T-cell (primary cell): Measurements from ENCODE around the gene P2RY12. TPM values are rescaled to one million over a fixed set of nuclear protein-coding genes. Genes with fewer than 3 reads are reported as not detected.

Experiments
- ATAC-seq, 4 experiments: fragments of 200-7000 bp in 3 of 4; fragments of 150-1000 bp in 1 of 4; cut with Tn5 transposase; replicated peaks in 1 of 4; 1 replicate in 3 of 4; 2 replicates in 1 of 4; pipeline ENCODE4 v1.10.0; 2021; ENCODE audit warnings: moderate library complexity in 3 of 4, mild to moderate bottlenecking in 2 of 4, moderate number of reproducible peaks in 1 of 4
- CTCF ChIA-PET, 2 donors: fragments of 300-600 bp; sonication (Branson Sonifier 250); formaldehyde crosslinking; loops; one replicate each; lab custom pipeline; 2022; ENCODE audit warnings: antibody characterized with exemption in 2 of 2; lab: Charles Lee
- POLR2A ChIA-PET, 2 donors: fragments of 300-600 bp; sonication (Branson Sonifier 250); formaldehyde crosslinking; loops; one replicate each; lab custom pipeline; 2022; ENCODE audit warnings: antibody characterized with exemption in 2 of 2; lab: Charles Lee
- DNase-seq, 35 experiments: peaks; one replicate each; pipeline versions ENCODE4 v3.0.0 to v3.0.0-alpha.2; 2013 to 2023
- H3K27ac ChIP-seq: one replicate; pipeline ENCODE4 v1.5.1; 2013; ENCODE audit warnings: low read length
- H3K27me3 ChIP-seq, 2 experiments: replicated peaks in 1 of 2; 1 replicate in 1 of 2; 2 replicates in 1 of 2; pipeline versions ENCODE4 v1.6.1 to v1.7.0; 2013; ENCODE audit warnings: low read length in 1 of 2, mixed read lengths in 1 of 2; ENCODE audit not compliant: control insufficient read depth in 2 of 2, insufficient read depth in 2 of 2; ENCODE audit errors: extremely low read depth in 1 of 2
- H3K36me3 ChIP-seq, 2 donors: 1 replicate in 1 of 2; 2 replicates in 1 of 2; pipeline versions ENCODE4 v1.6.1 to v1.7.0; 2013; ENCODE audit warnings: low read length in 1 of 2; ENCODE audit not compliant: control insufficient read depth in 2 of 2, insufficient read depth in 1 of 2; ENCODE audit errors: extremely low read depth in 1 of 2
- H3K4me1 ChIP-seq, 2 experiments: 1 replicate in 1 of 2; 2 replicates in 1 of 2; pipeline versions ENCODE4 v1.6.1 to v1.7.0; 2013; ENCODE audit warnings: low read length in 2 of 2, mixed read lengths in 1 of 2; ENCODE audit not compliant: insufficient read depth in 2 of 2, control insufficient read depth in 1 of 2; ENCODE audit errors: extremely low read depth in 1 of 2
- H3K4me3 ChIP-seq, 2 donors: 1 replicate in 1 of 2; 2 replicates in 1 of 2; pipeline versions ENCODE4 v1.5.1 to v1.7.0; 2013; ENCODE audit warnings: mild to moderate bottlenecking in 2 of 2, low read length in 1 of 2, moderate library complexity in 1 of 2; ENCODE audit not compliant: control insufficient read depth in 1 of 2; ENCODE audit errors: extremely low read depth in 1 of 2
- H3K9me3 ChIP-seq: 2 replicates; pipeline ENCODE4 v1.7.0; 2013
- H3K27ac Mint-ChIP-seq, 2 donors: one replicate each; pipeline ENCODE4 v1.8.0; 2020 to 2021; ENCODE audit warnings: mild to moderate bottlenecking in 2 of 2, mixed read lengths in 2 of 2
- H3K27me3 Mint-ChIP-seq, 2 donors: one replicate each; pipeline ENCODE4 v1.8.0; 2021 to 2022; ENCODE audit warnings: mixed read lengths in 2 of 2
- H3K36me3 Mint-ChIP-seq: one replicate; pipeline ENCODE4 v1.8.0; 2021; ENCODE audit warnings: mixed read lengths
- H3K4me1 Mint-ChIP-seq, 3 donors: one replicate each; pipeline ENCODE4 v1.8.0; 2020 to 2022; ENCODE audit warnings: mixed read lengths in 3 of 3, mild to moderate bottlenecking in 1 of 3
- H3K4me3 Mint-ChIP-seq, 3 donors: one replicate each; pipeline ENCODE4 v1.8.0; 2020 to 2022; ENCODE audit warnings: mild to moderate bottlenecking in 3 of 3, mixed read lengths in 3 of 3, moderate library complexity in 3 of 3
- H3K9me3 Mint-ChIP-seq, 3 donors: one replicate each; pipeline ENCODE4 v1.8.0; 2020 to 2022; ENCODE audit warnings: mixed read lengths in 3 of 3
- WGBS: methylation state at CpG from one replicate; pipeline ENCODE4 v1.1.5; 2013; ENCODE audit warnings: missing lambda C conversion rate; ENCODE audit not compliant: insufficient coverage; 5-methylcytosine and 5-hydroxymethylcytosine counted together
- total RNA-seq, 35 experiments: library from RNA in 6 of 35; stranded (reverse) in 6 of 35; fragments of 120-200 nt in 1 of 35; gene quantifications; one replicate each; pipeline versions ENCODE4 v1.2.1 to v1.2.4 and lab custom pipeline; 2013 to 2026

The P2RY12 gene
- total RNA-seq, 5 donors from 2014 or later (not counting 1 experiment from before 2014, with no cell fraction given): 0.51 TPM; not detected in 4

GRCh38 chr3:151425627-151426340 is 41.2 kb upstream of the P2RY12 start:
- H3K4me1 ChIP-seq: no peaks in the 10 kb centered on the region
- no peaks in the 10 kb centered on the region for H3K36me3 ChIP-seq
- POLR2A ChIA-PET: interaction anchor here in 1 of 2 donors (0.7 kb wide), 1 partner anchor 281 kb away, joined by 3 read pairs; no protein-coding TSS in a partner anchor
- WGBS: no CpG with 5 or more reads among the region's 4 CpGs
- Mint-ChIP-seq H3K27ac (no peak overlapping the region), H3K4me1 (no peaks in the 10 kb centered on the region), H3K27me3 (peaks cover 2% of the 10 kb centered on the region in 2 donors), H3K9me3 (peaks cover 0 to under 1% (median 0%) of the 10 kb centered on the region in 3 donors), H3K36me3 (no peaks in the 10 kb centered on the region), H3K4me3 (no peak overlapping the region)
- DNase-seq (no peak), ATAC-seq (no peak)
- H3K4me3 ChIP-seq: no peak overlapping the region
- H3K9me3 ChIP-seq: no peaks in the 10 kb centered on the region
- CTCF ChIA-PET: interaction anchor here in 1 of 2 donors (0.7 kb wide), 1 partner anchor 710 kb away, joined by 3 read pairs; no protein-coding TSS in a partner anchor
- H3K27me3 ChIP-seq: peaks cover 0 to 3% of the 10 kb centered on the region in 2 experiments
- H3K27ac ChIP-seq: no peak overlapping the region

GRCh38 chr3:151423091-151423490 is 38.5 kb upstream of the P2RY12 start:
- ChIA-PET CTCF (interaction anchor here in 1 of 2 donors (0.7 kb wide), 1 partner anchor 9 kb away, joined by 6 read pairs; no protein-coding TSS in a partner anchor), POLR2A (no interaction called here)
- Mint-ChIP-seq H3K4me3 (no peak overlapping the region), H3K9me3 (no peaks in the 10 kb centered on the region), H3K4me1 (no peaks in the 10 kb centered on the region), H3K27ac (no peak overlapping the region), H3K36me3 (no peaks in the 10 kb centered on the region), H3K27me3 (no peaks in the 10 kb centered on the region)
- ATAC-seq (no peak), DNase-seq (no peak)
- no peaks in the 10 kb centered on the region for H3K36me3 ChIP-seq
- no peaks in the 10 kb centered on the region for H3K9me3 ChIP-seq
- peaks cover 0 to 3% of the 10 kb centered on the region in 2 experiments for H3K27me3 ChIP-seq
- H3K4me1 ChIP-seq: no peaks in the 10 kb centered on the region
- no peak overlapping the region for H3K27ac ChIP-seq
- H3K4me3 ChIP-seq: no peak overlapping the region
- WGBS: no CpG with 5 or more reads among the region's 5 CpGs

- ChIA-PET CTCF (no interaction called here), POLR2A (no interaction called here)
- 90% methylated on average over 3 of the region's 4 CpGs for WGBS
- Histone ChIP-seq H3K9me3 (no peaks in the 10 kb centered on the region), H3K27me3 (peaks cover 0 to 3% of the 10 kb centered on the region in 2 experiments), H3K27ac (no peak overlapping the region), H3K36me3 (no peaks in the 10 kb centered on the region), H3K4me1 (no peaks in the 10 kb centered on the region), H3K4me3 (no peak overlapping the region)
- no peaks in the 10 kb centered on the region for H3K27me3 Mint-ChIP-seq
- H3K4me1 Mint-ChIP-seq: no peaks in the 10 kb centered on the region
- H3K36me3 Mint-ChIP-seq: no peaks in the 10 kb centered on the region
- ATAC-seq (no peak), DNase-seq (no peak)
- no peaks in the 10 kb centered on the region for H3K9me3 Mint-ChIP-seq
- H3K4me3 Mint-ChIP-seq: no peak overlapping the region
- no peak overlapping the region for H3K27ac Mint-ChIP-seq
Measured at GRCh38 chr3:151421938-151422337, 37.4 kb upstream of the P2RY12 start.

DNA sequence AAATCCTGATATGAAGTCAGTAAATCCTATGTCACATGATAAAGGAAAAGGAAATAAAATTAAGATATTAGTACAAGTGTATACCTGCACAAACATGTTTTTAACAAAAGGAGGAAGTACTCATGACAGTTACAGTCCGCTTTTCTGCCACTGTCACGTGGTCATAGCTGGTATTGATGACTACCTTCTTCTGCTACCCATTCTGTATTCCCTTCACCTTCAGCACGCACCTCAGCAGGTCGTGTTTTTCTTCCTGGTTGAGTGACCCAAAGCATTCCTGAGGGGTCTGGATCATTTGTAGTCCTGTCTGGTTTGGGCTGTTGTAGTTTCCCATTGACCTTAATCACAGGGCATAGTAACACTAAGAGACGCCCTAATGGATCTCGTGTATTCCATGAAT is 35.3 kb upstream of the P2RY12 start:
- H3K27ac Mint-ChIP-seq: no peak overlapping the region
- WGBS: no CpG with 5 or more reads among the region's 6 CpGs
- no peak overlapping the region for H3K27ac ChIP-seq
- no peaks in the 10 kb centered on the region for H3K4me1 Mint-ChIP-seq
- H3K27me3 Mint-ChIP-seq: no peaks in the 10 kb centered on the region
- no peak for DNase-seq
- no peak overlapping the region for H3K4me3 Mint-ChIP-seq
- peaks cover 0 to 3% of the 10 kb centered on the region in 2 experiments for H3K27me3 ChIP-seq
- ChIA-PET CTCF (no interaction called here), POLR2A (no interaction called here)
- H3K4me3 ChIP-seq: no peak overlapping the region
- no peaks in the 10 kb centered on the region for H3K4me1 ChIP-seq
- H3K9me3 Mint-ChIP-seq: no peaks in the 10 kb centered on the region
- H3K36me3 ChIP-seq: no peaks in the 10 kb centered on the region
- no peaks in the 10 kb centered on the region for H3K9me3 ChIP-seq
- ATAC-seq: no peak
- H3K36me3 Mint-ChIP-seq: no peaks in the 10 kb centered on the region

- no peak for ATAC-seq
- ChIA-PET CTCF (no interaction called here), POLR2A (no interaction called here)
- H3K36me3 ChIP-seq: no peaks in the 10 kb centered on the region
- Mint-ChIP-seq H3K27me3 (no peaks in the 10 kb centered on the region), H3K36me3 (no peaks in the 10 kb centered on the region), H3K4me3 (no peak overlapping the region), H3K4me1 (no peaks in the 10 kb centered on the region), H3K27ac (no peak overlapping the region), H3K9me3 (peaks cover 0 to 7% (median 0%) of the 10 kb centered on the region in 3 donors)
- no peaks in the 10 kb centered on the region for H3K4me1 ChIP-seq
- peaks cover 0 to 3% of the 10 kb centered on the region in 2 experiments for H3K27me3 ChIP-seq
- H3K9me3 ChIP-seq: no peaks in the 10 kb centered on the region
- 83% methylated on average over 1 of the region's 1 CpG for WGBS
- DNase-seq: no peak
- no peak overlapping the region for H3K4me3 ChIP-seq
- H3K27ac ChIP-seq: no peak overlapping the region
Measured at GRCh38 chr3:151415289-151415688, 30.7 kb upstream of the P2RY12 start.

DNA sequence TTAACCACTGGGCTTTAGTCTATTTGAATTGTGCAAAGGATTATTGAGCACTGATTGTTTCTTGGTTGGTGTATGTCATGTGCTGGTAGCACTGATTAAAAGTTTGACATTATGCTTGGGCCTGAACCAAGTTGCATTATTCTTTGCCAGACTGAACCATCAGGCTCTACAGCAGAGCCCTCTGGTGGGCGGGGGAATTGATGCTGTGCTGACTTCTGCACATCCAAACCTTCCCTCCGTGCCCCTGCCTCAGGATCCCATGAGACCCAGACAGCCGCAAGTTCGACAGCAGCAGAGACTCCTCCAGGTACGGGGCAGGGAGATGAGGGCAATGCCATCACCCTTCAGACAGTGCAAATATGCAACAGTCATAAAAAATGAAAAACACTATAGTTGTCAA is 28.4 kb upstream of the P2RY12 start:
- CTCF ChIA-PET: no interaction called here

More for the DNA sequence above, 28.4 kb upstream of the P2RY12 start:
- Mint-ChIP-seq H3K27me3 (no peaks in the 10 kb centered on the region), H3K36me3 (no peaks in the 10 kb centered on the region), H3K27ac (no peak overlapping the region), H3K9me3 (peaks cover 0 to 7% (median 0%) of the 10 kb centered on the region in 3 donors), H3K4me1 (no peaks in the 10 kb centered on the region), H3K4me3 (no peak overlapping the region)
- no peak overlapping the region for H3K27ac ChIP-seq
- peaks cover 0 to 3% of the 10 kb centered on the region in 2 experiments for H3K27me3 ChIP-seq
- no peaks in the 10 kb centered on the region for H3K9me3 ChIP-seq
- H3K4me1 ChIP-seq: no peaks in the 10 kb centered on the region
- DNase-seq (no peak), ATAC-seq (no peak)
- no CpG with 5 or more reads among the region's 5 CpGs for WGBS
- no peaks in the 10 kb centered on the region for H3K36me3 ChIP-seq
- no peak overlapping the region for H3K4me3 ChIP-seq
- POLR2A ChIA-PET: no interaction called here
